Measurements from ENCODE around the gene VPS35L. TPM values are rescaled to one million over a fixed set of nuclear protein-coding genes. Genes with fewer than 3 reads are reported as not detected.

The VPS35L gene
- total and polyA plus RNA-seq, 2 of the 13 experiments (the other 11 are each of a cell fraction or from before 2014, with no cell fraction given): 1.4 to 1.6 TPM

DNA sequence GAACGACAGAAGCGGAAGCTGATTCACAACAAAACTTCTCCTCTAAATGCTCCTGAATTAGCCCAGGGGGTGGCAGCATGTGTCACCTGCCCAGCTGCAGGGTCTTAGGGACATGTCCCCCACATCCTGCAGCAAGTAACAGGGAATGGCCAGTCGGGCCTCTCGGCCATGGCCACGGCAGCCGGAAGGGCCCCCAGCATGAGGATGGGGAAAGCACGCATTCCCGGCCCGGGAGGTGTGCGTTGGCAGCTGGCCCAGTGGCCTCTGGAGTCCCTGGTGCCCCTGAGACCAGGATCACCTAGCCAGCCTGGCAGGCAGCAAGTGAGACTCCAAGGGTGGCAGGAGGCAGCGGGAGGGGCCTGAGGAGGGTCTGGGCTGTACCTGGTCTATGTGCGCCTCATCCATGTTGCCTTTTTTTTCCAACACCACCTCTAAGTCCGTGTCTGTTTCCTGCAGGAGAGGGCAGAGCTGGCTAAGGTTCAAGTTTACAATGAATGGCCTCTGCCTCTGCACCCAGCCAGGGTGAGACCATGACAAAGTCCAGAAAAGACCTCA lies 155.6 kb downstream of the VPS35L start (continued):
- TF ChIP-seq, protein P1, sequence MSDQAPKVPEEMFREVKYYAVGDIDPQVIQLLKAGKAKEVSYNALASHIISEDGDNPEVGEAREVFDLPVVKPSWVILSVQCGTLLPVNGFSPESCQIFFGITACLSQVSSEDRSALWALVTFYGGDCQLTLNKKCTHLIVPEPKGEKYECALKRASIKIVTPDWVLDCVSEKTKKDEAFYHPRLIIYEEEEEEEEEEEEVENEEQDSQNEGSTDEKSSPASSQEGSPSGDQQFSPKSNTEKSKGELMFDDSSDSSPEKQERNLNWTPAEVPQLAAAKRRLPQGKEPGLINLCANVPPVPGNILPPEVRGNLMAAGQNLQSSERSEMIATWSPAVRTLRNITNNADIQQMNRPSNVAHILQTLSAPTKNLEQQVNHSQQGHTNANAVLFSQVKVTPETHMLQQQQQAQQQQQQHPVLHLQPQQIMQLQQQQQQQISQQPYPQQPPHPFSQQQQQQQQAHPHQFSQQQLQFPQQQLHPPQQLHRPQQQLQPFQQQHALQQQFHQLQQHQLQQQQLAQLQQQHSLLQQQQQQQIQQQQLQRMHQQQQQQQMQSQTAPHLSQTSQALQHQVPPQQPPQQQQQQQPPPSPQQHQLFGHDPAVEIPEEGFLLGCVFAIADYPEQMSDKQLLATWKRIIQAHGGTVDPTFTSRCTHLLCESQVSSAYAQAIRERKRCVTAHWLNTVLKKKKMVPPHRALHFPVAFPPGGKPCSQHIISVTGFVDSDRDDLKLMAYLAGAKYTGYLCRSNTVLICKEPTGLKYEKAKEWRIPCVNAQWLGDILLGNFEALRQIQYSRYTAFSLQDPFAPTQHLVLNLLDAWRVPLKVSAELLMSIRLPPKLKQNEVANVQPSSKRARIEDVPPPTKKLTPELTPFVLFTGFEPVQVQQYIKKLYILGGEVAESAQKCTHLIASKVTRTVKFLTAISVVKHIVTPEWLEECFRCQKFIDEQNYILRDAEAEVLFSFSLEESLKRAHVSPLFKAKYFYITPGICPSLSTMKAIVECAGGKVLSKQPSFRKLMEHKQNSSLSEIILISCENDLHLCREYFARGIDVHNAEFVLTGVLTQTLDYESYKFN (CRISPR knock-in tag; conservative IDR thresholded peaks at IDR 0.05): peak; percentile 51; the same call in 1 of the 2 replicates
- 0 out of 2 replicates have a peak, but pooled peaks have one; percentile 20 for TF ChIP-seq ZMYM3 (CRISPR knock-in tag; IDR thresholded peaks at IDR 0.05)
- peak; percentile 77; the same call in 1 of the 2 replicates for TF ChIP-seq ZC3H13 (CRISPR knock-in tag; IDR thresholded peaks at IDR 0.05)
- TF ChIP-seq SOX13 (IDR thresholded peaks at IDR 0.05): no peak
- TF ChIP-seq SOX13 (CRISPR knock-in tag; conservative IDR thresholded peaks at IDR 0.05 in 1 of 2, IDR thresholded peaks at IDR 0.05 in 1 of 2): no peak
- peak; percentile 61 for TF ChIP-seq HNF4A (CRISPR knock-in tag; IDR thresholded peaks at IDR 0.05)
- TF ChIP-seq ZBTB49 (CRISPR knock-in tag; IDR thresholded peaks at IDR 0.05; ENCODE audit: borderline replicate concordance): 0 out of 2 replicates have a peak, but pooled peaks have one; percentile 51
- 0 out of 2 replicates have a peak, but pooled peaks have one; percentile 28 for TF ChIP-seq HIVEP1 (CRISPR knock-in tag; IDR thresholded peaks at IDR 0.05)
- TF ChIP-seq, protein P2, sequence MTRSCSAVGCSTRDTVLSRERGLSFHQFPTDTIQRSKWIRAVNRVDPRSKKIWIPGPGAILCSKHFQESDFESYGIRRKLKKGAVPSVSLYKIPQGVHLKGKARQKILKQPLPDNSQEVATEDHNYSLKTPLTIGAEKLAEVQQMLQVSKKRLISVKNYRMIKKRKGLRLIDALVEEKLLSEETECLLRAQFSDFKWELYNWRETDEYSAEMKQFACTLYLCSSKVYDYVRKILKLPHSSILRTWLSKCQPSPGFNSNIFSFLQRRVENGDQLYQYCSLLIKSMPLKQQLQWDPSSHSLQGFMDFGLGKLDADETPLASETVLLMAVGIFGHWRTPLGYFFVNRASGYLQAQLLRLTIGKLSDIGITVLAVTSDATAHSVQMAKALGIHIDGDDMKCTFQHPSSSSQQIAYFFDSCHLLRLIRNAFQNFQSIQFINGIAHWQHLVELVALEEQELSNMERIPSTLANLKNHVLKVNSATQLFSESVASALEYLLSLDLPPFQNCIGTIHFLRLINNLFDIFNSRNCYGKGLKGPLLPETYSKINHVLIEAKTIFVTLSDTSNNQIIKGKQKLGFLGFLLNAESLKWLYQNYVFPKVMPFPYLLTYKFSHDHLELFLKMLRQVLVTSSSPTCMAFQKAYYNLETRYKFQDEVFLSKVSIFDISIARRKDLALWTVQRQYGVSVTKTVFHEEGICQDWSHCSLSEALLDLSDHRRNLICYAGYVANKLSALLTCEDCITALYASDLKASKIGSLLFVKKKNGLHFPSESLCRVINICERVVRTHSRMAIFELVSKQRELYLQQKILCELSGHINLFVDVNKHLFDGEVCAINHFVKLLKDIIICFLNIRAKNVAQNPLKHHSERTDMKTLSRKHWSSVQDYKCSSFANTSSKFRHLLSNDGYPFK (CRISPR knock-in tag; IDR thresholded peaks at IDR 0.05; ENCODE audit: borderline replicate concordance): 0 out of 2 replicates have a peak, but pooled peaks have one; percentile 7
- TF ChIP-seq TCF7L2 (IDR thresholded peaks at IDR 0.05; ENCODE audit: low read depth, low read length): no peak
- TF ChIP-seq ZFX (CRISPR knock-in tag; IDR thresholded peaks at IDR 0.05; ENCODE audit: low read depth): peak; percentile 38; the same call in 1 of the 2 replicates
- no peak for TF ChIP-seq TFDP1 (CRISPR knock-in tag; IDR thresholded peaks at IDR 0.05; ENCODE audit: borderline replicate concordance)
- TF ChIP-seq, protein P3, sequence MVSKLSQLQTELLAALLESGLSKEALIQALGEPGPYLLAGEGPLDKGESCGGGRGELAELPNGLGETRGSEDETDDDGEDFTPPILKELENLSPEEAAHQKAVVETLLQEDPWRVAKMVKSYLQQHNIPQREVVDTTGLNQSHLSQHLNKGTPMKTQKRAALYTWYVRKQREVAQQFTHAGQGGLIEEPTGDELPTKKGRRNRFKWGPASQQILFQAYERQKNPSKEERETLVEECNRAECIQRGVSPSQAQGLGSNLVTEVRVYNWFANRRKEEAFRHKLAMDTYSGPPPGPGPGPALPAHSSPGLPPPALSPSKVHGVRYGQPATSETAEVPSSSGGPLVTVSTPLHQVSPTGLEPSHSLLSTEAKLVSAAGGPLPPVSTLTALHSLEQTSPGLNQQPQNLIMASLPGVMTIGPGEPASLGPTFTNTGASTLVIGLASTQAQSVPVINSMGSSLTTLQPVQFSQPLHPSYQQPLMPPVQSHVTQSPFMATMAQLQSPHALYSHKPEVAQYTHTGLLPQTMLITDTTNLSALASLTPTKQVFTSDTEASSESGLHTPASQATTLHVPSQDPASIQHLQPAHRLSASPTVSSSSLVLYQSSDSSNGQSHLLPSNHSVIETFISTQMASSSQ (IDR thresholded peaks at IDR 0.05; ENCODE audit: low read depth): no peak
- TF ChIP-seq, protein P3 (CRISPR knock-in tag; IDR thresholded peaks at IDR 0.05; ENCODE audit: borderline replicate concordance): 0 out of 2 replicates have a peak, but pooled peaks have one; percentile 44

Measured in HepG2 (cell line).